ENCODE measurements around the gene TCF12. TPM values are rescaled to one million over a fixed set of nuclear protein-coding genes. Genes with fewer than 3 reads are reported as not detected.
"Not testable (repeated sequence)": the region's sequence is repeated elsewhere in the genome, so short reads cannot be mapped to it uniquely, and the experiment has no call there.

Gene TCF12
- total and polyA plus RNA-seq, 5 donors from 2014 or later, result 45.7 to 83.7 (median 68.2) TPM

GRCh38 chr15:57164251-57164650, 245.8 kb downstream of the TCF12 start:
- H3K27me3 Mint-ChIP-seq; H3K4me3 ChIP-seq (ENCODE audit: low read depth, low read length); H3K9me3 Mint-ChIP-seq; H3K4me1 ChIP-seq (ENCODE audit: control insufficient read depth, insufficient read depth, low read length, poor library complexity, severe bottlenecking); H3K27me3 ChIP-seq (ENCODE audit: control insufficient read depth, insufficient read depth, low read length); H3K27ac ChIP-seq (ENCODE audit: insufficient read depth, low read length, poor library complexity, severe bottlenecking); H3K27ac Mint-ChIP-seq; H3K9me3 ChIP-seq (ENCODE audit: control insufficient read depth in 2 of 2, low read length in 2 of 2); ATAC-seq (ENCODE audit: low read depth in 2 of 2); H3K4me3 Mint-ChIP-seq; DNase-seq: not testable (repeated sequence)
- H3K36me3 ChIP-seq (ENCODE audit: control insufficient read depth, insufficient read depth, low read length), result peaks cover 18% of the 10 kb centered on the region
- H3K36me3 Mint-ChIP-seq, result peaks cover 36% of the 10 kb centered on the region
- peaks cover 1 to 13% (median 8%) of the 10 kb centered on the region in 4 donors for H3K4me1 Mint-ChIP-seq

DNA sequence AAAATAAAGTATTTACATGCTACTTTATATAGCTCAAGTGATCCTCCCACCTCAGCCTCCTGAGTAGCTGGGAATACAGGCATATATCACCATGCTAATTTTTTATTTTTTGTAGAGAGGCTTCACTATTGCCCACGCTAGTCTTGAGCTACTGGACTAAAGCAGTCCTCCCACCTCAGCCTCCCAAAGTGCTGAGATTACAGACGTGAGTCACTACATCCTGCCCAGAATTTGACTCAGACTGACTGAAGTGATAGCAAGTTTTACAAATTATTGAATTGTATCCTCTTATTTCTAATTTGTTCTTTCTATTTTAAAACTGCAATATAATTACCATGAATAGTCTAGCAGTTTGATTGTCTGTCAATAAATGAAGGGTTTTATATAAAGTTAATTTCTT, 247.5 kb downstream of the TCF12 start:
- Histone ChIP-seq H3K27me3 (ENCODE audit: control insufficient read depth, insufficient read depth, low read length) (no peaks in the 10 kb centered on the region), H3K27ac (ENCODE audit: insufficient read depth, low read length, poor library complexity, severe bottlenecking) (no peak overlapping the region), H3K36me3 (ENCODE audit: control insufficient read depth, insufficient read depth, low read length) (peaks cover 16% of the 10 kb centered on the region), H3K4me1 (ENCODE audit: control insufficient read depth, insufficient read depth, low read length, poor library complexity, severe bottlenecking) (no peaks in the 10 kb centered on the region), H3K4me3 (ENCODE audit: low read depth, low read length) (no peak overlapping the region), H3K9me3 (ENCODE audit: control insufficient read depth in 2 of 2, low read length in 2 of 2) (no peaks in the 10 kb centered on the region)
- peak in 1 of 3 donors; percentile 41 for DNase-seq
- Mint-ChIP-seq H3K36me3 (peaks cover 31% of the 10 kb centered on the region), H3K9me3 (no peaks in the 10 kb centered on the region), H3K4me3 (no peak overlapping the region), H3K27me3 (no peaks in the 10 kb centered on the region), H3K27ac (peak overlapping the region in 1 of 3 donors; percentile 38), H3K4me1 (peaks cover 0 to 11% (median 5%) of the 10 kb centered on the region in 4 donors)
- peak in 1 of 2 donors; percentile 44 for ATAC-seq (ENCODE audit: low read depth in 2 of 2)

- Histone ChIP-seq H3K27ac (ENCODE audit: insufficient read depth, low read length, poor library complexity, severe bottlenecking) (no peak overlapping the region), H3K27me3 (ENCODE audit: control insufficient read depth, insufficient read depth, low read length) (no peaks in the 10 kb centered on the region), H3K36me3 (ENCODE audit: control insufficient read depth, insufficient read depth, low read length) (peaks cover 19% of the 10 kb centered on the region), H3K4me3 (ENCODE audit: low read depth, low read length) (no peak overlapping the region), H3K9me3 (ENCODE audit: control insufficient read depth in 2 of 2, low read length in 2 of 2) (no peaks in the 10 kb centered on the region), H3K4me1 (ENCODE audit: control insufficient read depth, insufficient read depth, low read length, poor library complexity, severe bottlenecking) (no peaks in the 10 kb centered on the region)
- Mint-ChIP-seq H3K9me3 (no peaks in the 10 kb centered on the region), H3K4me1 (peaks cover 5 to 7% (median 6%) of the 10 kb centered on the region in 4 donors), H3K27me3 (no peaks in the 10 kb centered on the region), H3K27ac (no peak overlapping the region), H3K36me3 (peaks cover 32% of the 10 kb centered on the region), H3K4me3 (no peak overlapping the region)
- DNase-seq (no peak), ATAC-seq (ENCODE audit: low read depth in 2 of 2) (no peak)
These were observed 249.5 kb downstream of the TCF12 start for GRCh38 chr15:57167821-57168395.

DNA sequence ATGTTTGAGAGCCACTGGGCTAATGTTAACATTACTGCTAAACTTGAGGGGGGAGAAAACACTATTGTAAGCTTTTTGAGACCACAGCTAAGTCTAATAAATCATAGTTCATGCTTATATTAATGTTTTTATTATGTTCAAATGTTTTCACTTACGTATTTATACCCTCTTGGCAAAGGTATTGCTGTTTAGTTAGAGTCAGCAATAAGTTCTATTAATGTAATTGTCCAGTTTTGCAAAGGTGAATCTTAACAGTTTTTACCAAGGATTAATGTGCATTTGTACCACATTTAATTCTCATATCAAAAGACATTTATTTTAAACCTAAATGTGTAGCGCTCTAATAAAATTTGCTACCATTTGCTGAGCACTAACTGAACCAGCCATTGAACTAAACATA, 251.2 kb downstream of the TCF12 start:
- peaks cover 19% of the 10 kb centered on the region for H3K36me3 ChIP-seq (ENCODE audit: control insufficient read depth, insufficient read depth, low read length)
- no peak overlapping the region for H3K4me3 Mint-ChIP-seq
- H3K9me3 ChIP-seq (ENCODE audit: control insufficient read depth in 2 of 2, low read length in 2 of 2), result no peaks in the 10 kb centered on the region
- DNase-seq, result no peak
- peaks cover 35% of the 10 kb centered on the region for H3K36me3 Mint-ChIP-seq
- H3K27ac Mint-ChIP-seq, result no peak overlapping the region
- ATAC-seq (ENCODE audit: low read depth in 2 of 2), result no peak
- no peak overlapping the region for H3K27ac ChIP-seq (ENCODE audit: insufficient read depth, low read length, poor library complexity, severe bottlenecking)
- H3K27me3 Mint-ChIP-seq, result no peaks in the 10 kb centered on the region
- no peak overlapping the region for H3K4me3 ChIP-seq (ENCODE audit: low read depth, low read length)
- H3K4me1 ChIP-seq (ENCODE audit: control insufficient read depth, insufficient read depth, low read length, poor library complexity, severe bottlenecking), result no peaks in the 10 kb centered on the region
- H3K27me3 ChIP-seq (ENCODE audit: control insufficient read depth, insufficient read depth, low read length), result no peaks in the 10 kb centered on the region
- H3K4me1 Mint-ChIP-seq, result peaks cover 4 to 14% (median 7%) of the 10 kb centered on the region in 4 donors
- H3K9me3 Mint-ChIP-seq, result no peaks in the 10 kb centered on the region

GRCh38 chr15:57171426-57171825, 253.0 kb downstream of the TCF12 start:
- Histone ChIP-seq H3K27me3 (ENCODE audit: control insufficient read depth, insufficient read depth, low read length) (no peaks in the 10 kb centered on the region), H3K27ac (ENCODE audit: insufficient read depth, low read length, poor library complexity, severe bottlenecking) (no peak overlapping the region), H3K36me3 (ENCODE audit: control insufficient read depth, insufficient read depth, low read length) (peaks cover 17% of the 10 kb centered on the region), H3K4me3 (ENCODE audit: low read depth, low read length) (no peak overlapping the region), H3K4me1 (ENCODE audit: control insufficient read depth, insufficient read depth, low read length, poor library complexity, severe bottlenecking) (no peaks in the 10 kb centered on the region), H3K9me3 (ENCODE audit: control insufficient read depth in 2 of 2, low read length in 2 of 2) (no peaks in the 10 kb centered on the region)
- no peaks in the 10 kb centered on the region for H3K27me3 Mint-ChIP-seq
- H3K27ac Mint-ChIP-seq, result no peak overlapping the region
- no peaks in the 10 kb centered on the region for H3K9me3 Mint-ChIP-seq
- no peak for ATAC-seq (ENCODE audit: low read depth in 2 of 2)
- no peak for DNase-seq
- peaks cover 38% of the 10 kb centered on the region for H3K36me3 Mint-ChIP-seq
- H3K4me3 Mint-ChIP-seq, result no peak overlapping the region
- H3K4me1 Mint-ChIP-seq, result peaks cover 4 to 14% (median 9%) of the 10 kb centered on the region in 4 donors

DNA sequence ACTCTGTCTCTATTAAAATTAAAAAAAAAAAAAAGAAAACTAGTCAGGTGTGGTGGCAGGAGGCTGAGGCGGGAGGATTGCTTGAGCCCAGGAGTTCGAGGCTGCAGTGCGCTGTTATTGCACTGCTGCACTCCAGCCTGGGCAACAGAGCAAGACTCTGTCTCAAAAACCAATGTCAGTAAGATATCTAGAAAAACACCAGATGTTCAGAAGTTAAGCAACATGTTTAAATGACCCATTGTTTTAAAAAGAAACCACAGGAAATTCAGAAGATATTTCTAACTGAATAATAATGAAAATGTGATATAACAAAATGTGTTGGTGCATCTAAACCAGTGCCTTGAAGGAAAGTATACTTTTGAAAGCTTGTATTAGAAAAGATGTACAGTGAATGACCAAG, 254.5 kb downstream of the TCF12 start:
- Histone ChIP-seq H3K9me3 (ENCODE audit: control insufficient read depth in 2 of 2, low read length in 2 of 2) (no peaks in the 10 kb centered on the region), H3K4me3 (ENCODE audit: low read depth, low read length) (no peak overlapping the region), H3K27ac (ENCODE audit: insufficient read depth, low read length, poor library complexity, severe bottlenecking) (no peak overlapping the region), H3K36me3 (ENCODE audit: control insufficient read depth, insufficient read depth, low read length) (peaks cover 4% of the 10 kb centered on the region), H3K27me3 (ENCODE audit: control insufficient read depth, insufficient read depth, low read length) (no peaks in the 10 kb centered on the region), H3K4me1 (ENCODE audit: control insufficient read depth, insufficient read depth, low read length, poor library complexity, severe bottlenecking) (no peaks in the 10 kb centered on the region)
- Mint-ChIP-seq H3K9me3 (no peaks in the 10 kb centered on the region), H3K36me3 (peaks cover 41% of the 10 kb centered on the region), H3K27me3 (no peaks in the 10 kb centered on the region), H3K4me1 (peaks cover 8 to 12% (median 10%) of the 10 kb centered on the region in 4 donors), H3K4me3 (no peak overlapping the region), H3K27ac (peak overlapping the region in 1 of 3 donors; percentile 0)
- peak in 1 of 3 donors; percentile 13 for DNase-seq
- ATAC-seq (ENCODE audit: low read depth in 2 of 2), result no peak

DNA sequence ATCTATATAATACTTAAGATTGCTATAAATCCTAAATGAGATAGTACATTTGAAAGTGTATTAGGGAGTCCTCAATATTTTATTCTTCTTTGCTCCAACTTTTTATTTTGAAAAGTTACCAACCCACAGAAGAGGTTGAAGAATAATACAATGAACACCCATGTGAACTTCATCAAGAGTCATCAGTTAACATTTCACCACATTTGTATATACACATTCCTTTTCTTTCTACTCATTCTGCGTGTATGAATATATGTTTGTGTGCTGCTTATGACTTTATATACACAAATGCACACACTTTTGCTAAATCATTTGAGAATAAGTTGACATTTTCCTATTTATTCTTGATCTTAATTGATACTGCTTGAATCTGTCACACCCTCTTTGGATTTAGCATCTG, 264.6 kb downstream of the TCF12 start:
- DNase-seq, result no peak
- ATAC-seq (ENCODE audit: low read depth in 2 of 2), result no peak
- Histone ChIP-seq H3K27ac (ENCODE audit: insufficient read depth, low read length, poor library complexity, severe bottlenecking) (no peak overlapping the region), H3K36me3 (ENCODE audit: control insufficient read depth, insufficient read depth, low read length) (no peaks in the 10 kb centered on the region), H3K9me3 (ENCODE audit: control insufficient read depth in 2 of 2, low read length in 2 of 2) (no peaks in the 10 kb centered on the region), H3K4me3 (ENCODE audit: low read depth, low read length) (no peak overlapping the region), H3K27me3 (ENCODE audit: control insufficient read depth, insufficient read depth, low read length) (no peaks in the 10 kb centered on the region), H3K4me1 (ENCODE audit: control insufficient read depth, insufficient read depth, low read length, poor library complexity, severe bottlenecking) (no peaks in the 10 kb centered on the region)
- Mint-ChIP-seq H3K9me3 (peaks cover 0 to 8% (median 3%) of the 10 kb centered on the region in 7 donors), H3K4me1 (peaks cover 3 to 15% (median 9%) of the 10 kb centered on the region in 4 donors), H3K36me3 (peaks cover 22% of the 10 kb centered on the region), H3K27me3 (no peaks in the 10 kb centered on the region), H3K4me3 (no peak overlapping the region), H3K27ac (no peak overlapping the region)

DNA sequence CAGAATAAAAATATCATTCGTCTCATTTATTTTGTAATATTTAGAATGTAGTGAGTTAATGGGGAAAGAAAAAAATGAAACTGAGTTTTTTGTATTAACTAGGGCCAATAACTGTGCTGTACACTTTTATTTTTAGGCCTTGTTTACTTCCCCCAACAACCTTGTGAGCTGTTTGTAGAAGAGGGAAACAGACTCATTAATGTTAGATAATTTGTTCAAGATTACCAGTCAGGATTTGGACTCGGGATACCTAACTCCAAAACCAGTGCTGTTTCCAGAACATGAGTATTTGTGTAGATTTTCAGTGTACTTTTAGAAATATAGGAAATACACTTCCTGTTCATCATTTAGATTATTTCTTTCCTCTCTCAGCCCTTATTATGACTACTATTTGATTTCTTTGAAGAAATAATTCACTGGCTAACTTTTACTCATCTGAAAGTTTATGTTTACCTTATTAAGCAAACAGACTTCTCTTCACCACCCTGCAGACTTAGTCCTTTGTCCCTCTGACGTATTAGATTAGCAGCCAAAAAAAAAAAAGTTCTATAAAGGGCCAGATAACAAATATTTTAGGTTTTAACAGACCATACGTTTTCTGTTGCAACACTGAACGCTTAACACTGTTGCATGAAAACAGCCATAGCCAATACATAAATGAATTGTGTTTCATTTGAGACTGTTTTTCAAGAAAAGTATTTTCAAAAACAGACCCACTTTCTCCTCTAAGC, 265.3 kb downstream of the TCF12 start:
- H3K4me3 Mint-ChIP-seq, result no peak overlapping the region
- no peak for ATAC-seq (ENCODE audit: low read depth in 2 of 2)
- no peaks in the 10 kb centered on the region for H3K27me3 Mint-ChIP-seq
- H3K4me1 ChIP-seq (ENCODE audit: control insufficient read depth, insufficient read depth, low read length, poor library complexity, severe bottlenecking), result no peaks in the 10 kb centered on the region
- DNase-seq, result no peak
- no peaks in the 10 kb centered on the region for H3K36me3 ChIP-seq (ENCODE audit: control insufficient read depth, insufficient read depth, low read length)
- H3K27me3 ChIP-seq (ENCODE audit: control insufficient read depth, insufficient read depth, low read length), result no peaks in the 10 kb centered on the region
- peaks cover 0 to 8% (median 3%) of the 10 kb centered on the region in 7 donors for H3K9me3 Mint-ChIP-seq
- H3K4me3 ChIP-seq (ENCODE audit: low read depth, low read length), result no peak overlapping the region
- no peak overlapping the region for H3K27ac ChIP-seq (ENCODE audit: insufficient read depth, low read length, poor library complexity, severe bottlenecking)
- H3K4me1 Mint-ChIP-seq, result peaks cover 3 to 11% (median 9%) of the 10 kb centered on the region in 4 donors
- H3K36me3 Mint-ChIP-seq, result peaks cover 22% of the 10 kb centered on the region
- H3K9me3 ChIP-seq (ENCODE audit: control insufficient read depth in 2 of 2, low read length in 2 of 2), result no peaks in the 10 kb centered on the region
- no peak overlapping the region for H3K27ac Mint-ChIP-seq
